GM12873 (cell line): ENCODE data around the gene PCOLCE2.

Experiments
- TF ChIP-seq, protein P1 (sequence below): IDR thresholded peaks from 2 replicates; pipeline ENCODE4 v1.5.1; 2012; ENCODE audit warnings: low read depth, mild to moderate bottlenecking, moderate library complexity, low read length, control low read depth; ENCODE audit not compliant: insufficient read depth; ENCODE audit errors: missing control alignments

The PCOLCE2 gene

GRCh38 chr3:142795332-142795731, 93.6 kb downstream of the PCOLCE2 start:
- TF ChIP-seq, protein P1, sequence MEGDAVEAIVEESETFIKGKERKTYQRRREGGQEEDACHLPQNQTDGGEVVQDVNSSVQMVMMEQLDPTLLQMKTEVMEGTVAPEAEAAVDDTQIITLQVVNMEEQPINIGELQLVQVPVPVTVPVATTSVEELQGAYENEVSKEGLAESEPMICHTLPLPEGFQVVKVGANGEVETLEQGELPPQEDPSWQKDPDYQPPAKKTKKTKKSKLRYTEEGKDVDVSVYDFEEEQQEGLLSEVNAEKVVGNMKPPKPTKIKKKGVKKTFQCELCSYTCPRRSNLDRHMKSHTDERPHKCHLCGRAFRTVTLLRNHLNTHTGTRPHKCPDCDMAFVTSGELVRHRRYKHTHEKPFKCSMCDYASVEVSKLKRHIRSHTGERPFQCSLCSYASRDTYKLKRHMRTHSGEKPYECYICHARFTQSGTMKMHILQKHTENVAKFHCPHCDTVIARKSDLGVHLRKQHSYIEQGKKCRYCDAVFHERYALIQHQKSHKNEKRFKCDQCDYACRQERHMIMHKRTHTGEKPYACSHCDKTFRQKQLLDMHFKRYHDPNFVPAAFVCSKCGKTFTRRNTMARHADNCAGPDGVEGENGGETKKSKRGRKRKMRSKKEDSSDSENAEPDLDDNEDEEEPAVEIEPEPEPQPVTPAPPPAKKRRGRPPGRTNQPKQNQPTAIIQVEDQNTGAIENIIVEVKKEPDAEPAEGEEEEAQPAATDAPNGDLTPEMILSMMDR = no peak

DNA sequence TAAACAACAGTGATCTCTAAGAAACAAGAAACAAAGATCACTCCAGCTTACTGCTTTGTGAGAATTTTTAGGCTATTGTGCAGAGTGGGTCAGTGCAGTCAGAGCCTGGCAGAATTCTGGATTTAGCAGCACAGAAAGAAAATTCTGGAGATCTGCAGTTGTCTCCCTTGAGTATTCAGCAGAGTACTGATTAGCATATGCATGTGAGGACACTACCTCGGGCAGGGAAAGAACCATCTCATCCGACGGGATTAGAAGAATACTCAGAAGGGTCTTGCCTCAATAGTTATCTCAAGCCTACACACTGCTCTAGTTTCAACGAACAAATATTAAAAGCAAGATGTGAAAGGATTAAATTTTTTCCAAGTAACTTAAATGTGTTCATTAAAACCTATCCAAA, 94.4 kb downstream of the PCOLCE2 start:
- TF ChIP-seq, protein P1 = no peak

GRCh38 chr3:142787719-142788118, 101.2 kb downstream of the PCOLCE2 start:
- TF ChIP-seq, protein P1 = no peak

GRCh38 chr3:142785996-142786395, 102.9 kb downstream of the PCOLCE2 start:
- TF ChIP-seq, protein P1 = no peak

DNA sequence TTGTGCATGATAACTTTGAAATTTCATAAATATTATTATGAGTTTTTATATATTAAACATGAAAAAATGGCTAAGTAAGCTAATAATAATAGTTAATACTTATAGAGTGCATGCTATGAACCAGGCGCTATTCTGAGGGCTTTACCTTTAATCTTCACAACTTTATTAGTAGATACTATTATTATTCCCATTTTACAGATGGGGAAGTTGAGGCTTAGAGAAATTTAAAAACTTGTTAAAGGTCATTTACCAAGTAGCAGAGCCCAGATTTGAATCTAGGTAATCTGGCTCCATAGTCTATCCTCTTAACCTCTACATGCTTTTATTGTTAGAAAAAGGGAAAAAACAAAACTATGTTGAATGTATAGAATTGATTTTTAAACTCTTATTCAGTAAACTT, 104.7 kb downstream of the PCOLCE2 start:
- TF ChIP-seq, protein P1 = no peak

- TF ChIP-seq, protein P1 = no peak
Measured at GRCh38 chr3:142782616-142783015, 106.3 kb downstream of the PCOLCE2 start.

DNA sequence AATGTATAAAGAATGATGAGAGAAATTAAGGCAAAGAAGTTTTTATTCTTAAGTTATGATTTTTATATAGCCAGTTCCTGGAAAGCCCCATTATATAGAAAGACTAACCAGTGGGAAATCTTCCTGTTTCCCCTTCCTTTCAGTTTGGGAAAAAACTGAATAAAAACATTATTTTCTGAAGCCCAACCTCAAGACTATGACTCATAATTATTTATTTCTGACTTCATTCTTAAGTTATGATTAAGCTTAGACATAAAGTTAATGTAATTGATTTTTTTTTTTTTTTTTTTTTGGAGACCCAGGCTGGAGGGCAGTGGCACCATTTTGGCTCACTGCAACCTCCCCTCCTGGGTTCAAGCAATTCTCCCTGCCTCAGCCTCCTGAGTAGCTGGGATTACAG, 109.3 kb downstream of the PCOLCE2 start:
- TF ChIP-seq, protein P1 = no peak
